ENCODE measurements around the gene EVC2.

EVC2 gene

DNA sequence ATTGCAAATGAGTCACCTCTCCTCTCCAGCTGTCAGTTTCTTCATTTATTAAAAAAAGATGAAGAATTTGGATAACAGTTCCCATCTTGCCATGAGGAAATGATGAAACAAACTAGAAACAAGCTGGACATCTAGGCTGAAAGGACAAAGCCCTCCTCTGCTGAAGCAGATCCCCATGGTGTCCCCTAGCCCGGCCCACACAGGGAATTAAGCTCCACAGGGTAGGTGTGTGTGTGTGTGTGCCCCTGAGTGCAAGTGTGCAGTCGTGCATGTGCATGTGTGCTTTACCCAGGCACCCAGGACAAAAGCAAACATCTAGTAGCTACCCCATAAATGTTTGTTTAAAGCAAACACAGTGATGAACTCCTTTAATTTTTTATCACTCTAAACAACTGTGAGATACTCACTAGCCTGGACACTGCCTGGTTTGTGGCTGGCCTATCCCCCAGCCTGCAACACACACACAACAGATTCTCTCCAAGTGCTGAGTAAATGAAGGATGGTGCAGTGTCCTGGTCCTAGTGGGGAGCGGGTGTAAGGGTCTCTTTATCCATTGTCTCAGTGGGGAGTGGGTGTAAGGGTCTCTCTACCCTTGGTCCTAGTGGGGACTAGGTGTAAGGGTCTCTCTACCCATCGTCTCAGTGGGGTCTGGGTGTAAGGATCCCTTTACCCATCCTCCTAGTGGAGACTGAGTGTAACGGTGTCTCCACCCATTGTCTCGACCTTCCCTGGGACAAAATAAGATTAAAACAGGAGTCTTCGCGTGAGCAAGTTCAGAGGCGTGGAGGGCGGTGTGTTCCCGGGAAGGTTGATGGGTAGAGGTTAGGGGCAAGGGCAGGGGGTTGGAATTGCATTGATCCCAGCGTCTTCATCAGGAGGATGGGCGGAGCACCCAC is 2.0 kb upstream of the EVC2 start:
- DNase-seq = no peak

DNA sequence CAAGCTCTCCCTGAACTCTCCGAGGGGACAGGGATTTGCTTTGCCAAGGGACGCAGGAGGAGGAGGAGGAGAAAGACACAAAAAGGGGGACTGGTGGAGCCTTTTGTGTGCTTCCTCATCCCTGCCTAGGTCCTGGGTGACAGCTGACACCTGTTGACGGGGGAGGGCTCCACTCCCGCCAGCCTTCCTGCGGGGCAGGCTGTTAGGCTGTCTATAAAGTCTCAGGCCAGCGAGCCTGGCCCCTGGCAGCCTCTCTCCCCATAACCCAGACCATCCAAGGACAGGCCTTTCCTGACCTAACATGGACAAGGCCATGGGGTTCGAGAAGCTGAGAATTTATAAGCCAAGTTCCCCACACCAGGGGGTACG is 832 bp upstream of the EVC2 start:
- no peak for DNase-seq

- no peak for DNase-seq
These were observed 446 bp downstream of the EVC2 start for GRCh38 chr4:5707778-5708448.

- no peak for DNase-seq
These were observed 993 bp downstream of the EVC2 start for GRCh38 chr4:5707366-5707765.

DNA sequence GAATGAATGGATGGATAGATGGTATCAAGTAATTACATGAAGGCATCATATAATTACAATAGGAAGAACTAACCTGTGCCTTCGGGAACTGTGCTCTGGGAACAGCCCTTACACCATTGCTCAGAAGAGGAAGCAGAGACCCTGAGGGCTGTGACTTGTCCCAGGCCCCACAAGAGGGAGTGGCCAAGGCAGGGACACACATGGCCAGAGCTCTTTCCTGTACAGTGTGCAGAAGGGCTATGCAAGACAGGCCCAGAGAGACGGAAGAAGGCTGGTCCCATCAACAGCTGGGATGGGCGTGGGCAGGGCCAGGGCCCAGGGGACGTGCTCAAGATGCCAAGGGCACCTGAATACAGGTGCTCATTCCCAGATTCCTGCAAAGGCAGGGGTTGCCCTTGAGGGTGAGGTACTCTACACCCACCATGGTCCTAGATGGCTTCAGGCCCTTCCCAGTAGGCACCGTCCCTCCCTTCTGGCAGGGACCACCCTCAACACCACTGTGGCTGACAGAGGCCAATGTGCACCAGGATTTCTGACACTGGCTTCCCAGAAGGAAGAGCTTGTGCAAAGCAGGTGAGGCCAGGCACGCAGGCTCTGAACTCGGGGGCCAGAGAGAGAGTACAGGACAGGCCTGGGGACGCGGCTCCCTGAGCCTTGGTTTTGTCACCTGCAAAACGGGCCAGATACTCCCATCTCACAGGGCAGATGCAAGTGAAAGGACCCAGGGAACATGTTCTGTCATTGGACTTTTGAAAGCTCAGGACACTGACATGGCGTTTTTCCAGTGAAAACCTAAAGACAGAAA is 1.7 kb downstream of the EVC2 start:
- DNase-seq = no peak

DNA sequence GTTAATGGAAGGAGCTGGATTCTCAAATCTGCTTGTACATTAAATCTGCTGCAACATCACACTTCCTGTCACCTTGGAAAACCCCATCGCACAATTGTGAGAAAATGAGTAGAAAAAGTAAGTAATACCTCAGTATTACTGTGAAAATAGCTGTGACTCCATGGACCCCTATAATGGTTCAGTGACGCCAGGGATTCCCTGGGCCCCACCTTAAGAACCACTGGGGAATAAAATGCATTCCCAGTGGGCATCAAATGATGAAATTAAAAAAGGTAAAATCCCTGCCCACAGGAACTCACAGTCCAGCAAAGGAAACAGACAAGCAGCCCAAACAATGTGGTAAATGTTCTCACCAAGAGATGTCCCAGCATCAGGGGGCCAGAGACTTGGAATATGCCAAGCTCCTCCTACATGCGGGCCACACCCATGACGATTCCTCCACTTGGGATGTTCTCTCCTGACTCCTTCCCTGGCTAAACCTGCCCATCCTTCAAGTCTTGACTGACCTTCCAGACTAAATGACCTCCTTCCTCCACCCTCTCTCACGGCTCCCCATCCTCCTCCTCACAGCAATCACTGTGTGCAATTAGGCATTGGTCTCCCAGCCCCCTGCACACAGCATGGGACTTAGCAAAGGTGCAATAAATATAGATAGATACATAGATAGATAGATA is 2.6 kb downstream of the EVC2 start:
- no peak for DNase-seq

DNA sequence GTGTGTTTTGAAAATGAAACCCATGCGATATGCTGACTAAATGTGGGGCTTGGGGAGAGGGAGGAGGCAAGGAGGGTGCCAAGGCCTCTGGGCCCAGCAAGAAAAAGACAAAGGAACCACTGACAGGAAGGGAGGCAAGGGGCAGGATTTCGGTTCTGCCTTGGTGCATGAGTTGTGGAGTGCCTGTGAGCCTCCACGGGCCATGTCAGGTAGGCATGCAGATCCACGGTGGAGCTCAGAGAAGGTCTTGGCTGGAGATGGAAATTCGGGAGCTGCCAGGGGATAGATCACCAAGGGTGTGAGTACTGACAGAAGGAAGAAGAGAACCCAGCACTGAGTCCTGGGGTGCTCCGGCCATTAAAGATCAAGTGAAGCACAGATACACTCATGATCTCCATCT is 4.1 kb downstream of the EVC2 start:
- DNase-seq = no peak

GRCh38 chr4:5703831-5704230 is 4.5 kb downstream of the EVC2 start:
- no peak for DNase-seq

DNA sequence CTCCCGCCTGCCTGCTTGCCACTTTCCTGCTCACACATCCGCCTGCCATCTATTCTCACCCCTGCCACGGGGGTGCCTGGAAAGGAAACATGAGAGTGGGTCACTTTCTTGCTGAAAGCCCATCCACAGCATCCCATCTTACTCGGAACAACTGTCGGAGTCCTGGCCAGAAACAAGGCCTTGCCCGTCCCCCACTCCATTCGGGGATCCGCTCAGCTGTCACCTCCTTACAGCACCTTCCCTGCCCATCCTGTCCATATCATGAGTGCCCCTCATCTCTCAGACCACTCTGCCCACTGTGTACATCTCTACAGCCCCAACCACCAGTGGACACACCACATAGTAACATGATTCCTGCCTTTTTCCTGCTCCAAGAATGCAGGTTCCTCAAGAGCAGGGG is 6.4 kb downstream of the EVC2 start:
- no peak for DNase-seq

DNA sequence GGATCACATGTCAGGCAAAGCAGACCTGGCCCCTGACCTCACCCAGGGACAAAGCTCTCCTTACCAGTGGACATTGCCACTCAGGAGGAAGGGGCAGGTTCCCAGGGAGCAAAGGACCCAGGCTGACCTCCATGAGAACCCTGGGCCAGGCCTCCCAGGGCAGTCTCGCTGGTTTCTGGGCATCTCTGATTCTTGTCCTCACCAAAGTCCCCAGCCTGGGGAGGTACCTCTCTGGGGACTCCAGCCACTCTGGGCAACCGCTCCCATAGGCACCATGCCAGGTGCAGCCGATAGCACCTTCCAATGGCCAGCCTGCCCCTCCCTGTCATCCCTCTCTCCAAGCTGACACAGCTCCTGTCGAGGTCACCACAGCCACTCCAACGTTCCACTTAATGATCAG is 7.9 kb downstream of the EVC2 start:
- no peak for DNase-seq

DNA sequence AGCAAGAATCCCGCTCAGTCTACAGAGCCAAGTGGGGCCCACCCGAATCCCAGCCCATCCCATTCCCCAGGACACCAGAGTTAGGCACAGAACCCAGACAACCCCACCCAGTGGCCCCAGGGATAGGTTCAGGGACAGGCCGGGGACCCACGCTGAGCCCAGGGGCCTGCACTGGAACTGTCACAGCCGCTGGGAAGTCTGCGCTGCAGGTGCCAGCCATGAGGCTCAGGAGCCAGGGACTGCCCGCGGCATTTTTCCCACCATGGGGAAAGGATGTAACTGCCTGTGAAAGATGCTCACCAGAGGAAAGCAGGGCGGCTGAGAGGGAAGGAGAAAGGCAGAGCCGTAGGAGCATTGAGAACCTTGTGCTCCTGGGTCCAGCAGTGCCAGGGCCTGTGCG is 12.0 kb downstream of the EVC2 start:
- DNase-seq = no peak

- DNase-seq = no peak
These were observed 14.5 kb downstream of the EVC2 start for GRCh38 chr4:5693871-5694270.

DNA sequence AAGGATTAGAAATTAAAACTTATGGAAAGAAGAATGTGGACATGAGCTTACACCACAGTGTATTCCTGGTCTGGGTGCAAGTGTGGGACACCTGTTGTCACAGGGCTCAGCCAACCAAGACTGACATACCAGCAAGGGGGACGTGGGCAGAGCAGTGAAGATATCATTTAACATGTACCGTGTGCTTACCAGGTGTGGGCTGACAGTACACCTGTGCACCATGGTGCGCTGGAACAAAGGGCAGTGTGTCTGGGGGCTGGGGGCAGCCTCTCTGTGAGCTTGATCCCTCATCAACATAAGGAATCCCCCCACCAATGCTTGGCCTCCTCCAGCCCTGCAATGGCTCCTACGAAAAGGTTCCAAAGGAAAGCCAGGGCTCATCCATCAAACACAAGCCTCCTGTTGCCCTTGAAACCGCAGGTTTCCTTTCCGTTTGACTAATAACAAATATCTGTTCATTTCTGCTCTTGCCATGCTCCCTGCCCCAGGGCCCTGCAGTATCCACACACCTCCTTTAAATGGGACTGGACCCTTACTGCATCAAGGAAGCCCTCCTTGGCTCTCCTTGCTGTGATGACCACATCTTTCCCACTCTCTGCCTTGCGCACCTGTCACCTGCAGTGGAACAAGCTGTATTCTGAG is 16.7 kb downstream of the EVC2 start:
- no peak for DNase-seq

- no peak for DNase-seq
These were observed 19.3 kb downstream of the EVC2 start for GRCh38 chr4:5689065-5689464.

GRCh38 chr4:5686338-5686737 is 22.0 kb downstream of the EVC2 start:
- no peak for DNase-seq

DNA sequence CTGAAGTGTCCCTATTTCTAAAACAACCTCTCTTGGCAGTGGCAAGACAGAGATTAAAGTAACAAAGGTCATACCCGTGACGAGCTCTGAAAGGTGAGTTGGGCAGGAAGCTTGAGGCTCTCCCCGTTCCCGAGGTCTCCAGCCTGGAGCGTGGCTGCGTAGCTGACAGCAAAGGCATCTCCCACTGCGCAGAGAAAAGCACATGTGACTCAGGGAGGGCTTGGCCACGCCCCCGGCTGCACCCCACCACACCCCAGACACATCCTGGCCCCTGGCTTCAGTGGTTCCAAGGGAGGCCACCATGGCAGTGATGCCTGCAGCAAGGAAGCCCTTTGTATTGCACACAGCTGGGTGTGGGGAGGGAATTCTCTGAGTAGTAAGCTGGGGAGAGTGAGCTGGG is 23.1 kb downstream of the EVC2 start:
- no peak for DNase-seq

DNA sequence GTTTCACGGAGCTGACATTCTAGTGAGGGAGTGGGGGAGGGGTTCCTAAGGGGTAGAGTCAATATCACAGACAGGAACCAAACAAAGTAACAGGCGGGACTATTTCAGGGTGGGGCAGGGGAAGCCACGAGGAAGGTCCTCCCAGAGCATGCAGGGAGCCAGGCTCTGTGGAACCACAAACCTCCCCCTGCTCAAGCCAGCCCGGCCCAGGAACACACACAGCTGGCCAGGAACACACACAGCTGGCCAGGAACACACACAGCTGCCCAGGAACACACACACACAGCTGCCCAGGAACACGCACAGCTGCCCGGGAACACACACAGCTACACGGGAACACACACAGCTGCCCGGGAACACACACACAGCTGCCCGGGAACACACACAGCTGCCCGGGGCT is 24.8 kb downstream of the EVC2 start:
- DNase-seq = no peak

GRCh38 chr4:5678977-5679376 is 29.4 kb downstream of the EVC2 start:
- DNase-seq = no peak

GRCh38 chr4:5676763-5677162 is 31.6 kb downstream of the EVC2 start:
- DNase-seq = no peak

DNA sequence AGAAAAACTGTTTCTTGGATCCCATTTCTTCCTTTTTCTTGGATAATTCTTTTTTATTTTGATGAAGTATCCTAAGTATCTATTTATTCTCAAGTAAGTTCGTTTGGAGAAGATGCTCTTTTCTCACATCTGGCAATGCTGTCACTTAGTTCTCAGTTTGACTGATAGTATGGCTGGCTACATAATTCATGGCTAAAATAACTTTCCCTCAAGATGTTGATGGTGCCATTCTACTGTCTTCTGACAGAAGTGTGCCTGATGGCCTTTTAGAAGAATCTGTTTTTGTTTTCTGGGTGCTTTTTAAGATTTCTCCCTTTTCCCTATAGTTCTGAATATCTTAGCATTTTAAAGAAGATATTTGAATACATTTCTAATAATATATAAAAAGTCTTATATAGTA is 41.6 kb downstream of the EVC2 start:
- no peak for DNase-seq

DNA sequence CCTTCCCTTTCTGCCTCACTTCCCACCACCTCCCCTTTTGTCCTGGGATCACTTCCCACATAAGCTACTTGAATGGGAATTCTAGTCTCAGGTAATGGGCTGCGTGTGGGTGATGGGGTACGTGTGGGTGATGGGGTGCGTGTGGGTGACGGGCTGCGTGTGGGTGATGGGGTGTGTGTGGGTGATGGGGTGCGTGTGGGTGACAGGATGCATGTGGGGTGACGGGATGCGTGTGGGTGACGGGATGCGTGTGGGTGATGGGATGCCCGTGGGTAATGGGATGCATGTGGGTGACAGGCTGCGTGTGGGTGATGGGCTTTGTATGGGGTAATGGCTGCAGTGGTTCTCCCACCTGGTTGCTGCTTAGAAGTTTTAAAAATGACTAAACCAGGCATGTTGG is 43.6 kb downstream of the EVC2 start:
- no peak for DNase-seq

DNA sequence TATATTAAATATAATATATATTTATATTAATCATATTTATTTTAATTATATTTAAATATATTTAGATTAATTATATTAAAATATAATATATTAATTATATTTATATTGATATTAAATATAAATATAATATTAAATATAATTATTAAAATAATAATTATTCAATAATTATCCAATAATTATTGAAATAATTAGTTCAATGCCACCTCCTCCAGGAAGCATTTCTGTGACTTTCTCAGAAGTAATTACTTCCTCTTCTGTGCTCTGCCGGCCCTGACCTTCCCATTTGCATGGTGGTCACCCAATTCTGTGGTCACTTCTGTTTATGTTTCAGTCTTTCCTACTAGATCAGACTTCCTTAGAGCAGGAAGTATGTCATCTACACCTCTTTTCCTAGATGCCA is 45.8 kb downstream of the EVC2 start:
- DNase-seq = no peak

- no peak for DNase-seq
These were observed 47.1 kb downstream of the EVC2 start for GRCh38 chr4:5661237-5661636.
